Tibial artery (tissue), 4 donors: ENCODE data around the gene PTPRN2.

Experiments used
- DNase-seq, 2 donors: peaks; one replicate each; pipeline ENCODE4 v3.0.0-alpha.2; 2019
- H3K27ac ChIP-seq, 2 donors: fragments of 200-600 bp; sonication (generic) in 1 of 2; 1 replicate in 1 of 2; 2 replicates in 1 of 2; pipeline ENCODE4 v1.5.1; 2018 to 2019; ENCODE audit warnings: mild to moderate bottlenecking in 1 of 2
- H3K27me3 ChIP-seq, 2 donors: fragments of 200-600 bp; sonication (generic) in 1 of 2; one replicate each; pipeline versions ENCODE4 v1.5.1 to v1.6.0; 2016 to 2019
- H3K36me3 ChIP-seq, 3 donors: fragments of 200-600 bp; sonication (generic) in 2 of 3; one replicate each; pipeline ENCODE4 v1.5.1; 2016 to 2019; ENCODE audit warnings: mild to moderate bottlenecking in 2 of 3
- H3K4me1 ChIP-seq, 4 donors: fragments of 200-600 bp; sonication (generic) in 2 of 4; 1 replicate in 3 of 4; 2 replicates in 1 of 4; pipeline ENCODE4 v1.5.1; 2016 to 2019
- H3K4me3 ChIP-seq, 2 donors: fragments of 200-600 bp; sonication (generic) in 1 of 2; 1 replicate in 1 of 2; 2 replicates in 1 of 2; pipeline ENCODE4 v1.5.1; 2018 to 2019; ENCODE audit warnings: mild to moderate bottlenecking in 2 of 2
- H3K9me3 ChIP-seq, 3 donors: fragments of 200-600 bp; sonication (generic) in 1 of 3; one replicate each; pipeline ENCODE4 v1.5.1; 2016 to 2019
- CTCF ChIP-seq, 2 experiments: fragments of 200-600 bp in 1 of 2; fragments of 450-650 bp in 1 of 2; IDR thresholded peaks; one replicate each; pipeline ENCODE4 v1.5.1; 2017 to 2019; ENCODE audit warnings: antibody characterized with exemption in 2 of 2, mild to moderate bottlenecking in 1 of 2, moderate library complexity in 1 of 2
- intact Hi-C: fragments of 100-400 bp; cut with DNase I; formaldehyde crosslinking; loops from one replicate; pipeline ENCODE4 v1.15.0; 2023; ENCODE audit warnings: low total_unique reads

PTPRN2 gene

GRCh38 chr7:157789942-157790341 lies 797.7 kb downstream of the PTPRN2 start:
- no peaks in the 10 kb centered on the region for H3K4me1 ChIP-seq
- no peak for TF ChIP-seq CTCF (IDR thresholded peaks at IDR 0.05)
- intact Hi-C loops: no loop called here

DNA sequence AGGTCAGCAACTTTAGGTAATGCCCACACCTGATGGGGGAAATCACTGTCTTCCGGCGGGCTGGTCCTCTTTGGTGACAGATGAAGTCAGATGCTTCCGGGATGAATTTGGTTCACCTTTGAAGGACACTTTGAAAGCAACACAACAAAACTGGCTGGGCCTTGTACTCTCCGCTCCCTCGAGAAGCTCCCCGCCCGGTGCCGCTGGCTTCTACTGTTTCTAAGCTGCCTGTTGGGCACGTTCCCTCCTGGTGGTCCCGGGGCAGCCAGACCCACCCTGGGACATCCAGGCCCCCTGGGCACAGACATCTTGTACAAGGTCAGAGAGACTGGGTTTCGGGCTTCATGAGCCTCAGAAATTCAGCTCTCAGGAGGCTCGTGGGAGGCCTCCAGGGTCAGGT lies 798.5 kb downstream of the PTPRN2 start:
- H3K36me3 ChIP-seq: no peaks in the 10 kb centered on the region
- intact Hi-C loops: no loop called here
- no peak for DNase-seq
- H3K27ac ChIP-seq: no peak overlapping the region
- H3K4me3 ChIP-seq: no peak overlapping the region
- TF ChIP-seq CTCF (IDR thresholded peaks at IDR 0.05): no peak
- H3K4me1 ChIP-seq: no peaks in the 10 kb centered on the region
- peaks cover 0 to 7% of the 10 kb centered on the region in 2 donors for H3K27me3 ChIP-seq
- peaks cover 0 to 8% (median 0%) of the 10 kb centered on the region in 3 donors for H3K9me3 ChIP-seq

More at GRCh38 chr7:157789942-157790341, 797.7 kb downstream of the PTPRN2 start:
- DNase-seq: no peak
- H3K27me3 ChIP-seq: peaks cover 0 to 10% of the 10 kb centered on the region in 2 donors
- no peaks in the 10 kb centered on the region for H3K36me3 ChIP-seq
- no peak overlapping the region for H3K4me3 ChIP-seq
- H3K9me3 ChIP-seq: peaks cover 0 to 6% (median 0%) of the 10 kb centered on the region in 3 donors
- H3K27ac ChIP-seq: no peak overlapping the region

DNA sequence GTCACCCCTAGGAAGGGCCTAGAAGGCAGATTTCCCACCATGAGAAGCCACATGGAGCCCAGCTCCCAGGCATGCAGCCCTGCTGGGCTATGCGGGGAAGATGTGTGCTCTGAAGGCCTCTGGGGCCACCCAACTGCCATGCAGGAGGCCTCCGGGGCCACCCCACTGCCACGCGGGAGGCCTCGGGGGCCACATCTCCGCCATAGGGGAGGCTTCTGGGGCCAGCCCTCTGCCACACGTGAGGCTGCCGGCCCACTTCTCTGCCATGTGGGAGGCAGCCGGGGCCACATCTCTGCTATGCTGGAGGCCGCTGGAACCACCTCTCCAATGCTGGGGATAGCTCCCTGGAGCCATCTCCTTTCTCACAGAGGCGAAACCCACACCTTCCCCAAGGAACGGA lies 799.0 kb downstream of the PTPRN2 start:
- H3K9me3 ChIP-seq: peaks cover 0 to 8% (median 0%) of the 10 kb centered on the region in 3 donors
- intact Hi-C loops: no loop called here
- no peak overlapping the region for H3K4me3 ChIP-seq
- H3K4me1 ChIP-seq: no peaks in the 10 kb centered on the region
- no peak for DNase-seq
- no peak for TF ChIP-seq CTCF (IDR thresholded peaks at IDR 0.05)
- no peaks in the 10 kb centered on the region for H3K36me3 ChIP-seq
- H3K27me3 ChIP-seq: peaks cover 0 to 4% of the 10 kb centered on the region in 2 donors
- no peak overlapping the region for H3K27ac ChIP-seq

DNA sequence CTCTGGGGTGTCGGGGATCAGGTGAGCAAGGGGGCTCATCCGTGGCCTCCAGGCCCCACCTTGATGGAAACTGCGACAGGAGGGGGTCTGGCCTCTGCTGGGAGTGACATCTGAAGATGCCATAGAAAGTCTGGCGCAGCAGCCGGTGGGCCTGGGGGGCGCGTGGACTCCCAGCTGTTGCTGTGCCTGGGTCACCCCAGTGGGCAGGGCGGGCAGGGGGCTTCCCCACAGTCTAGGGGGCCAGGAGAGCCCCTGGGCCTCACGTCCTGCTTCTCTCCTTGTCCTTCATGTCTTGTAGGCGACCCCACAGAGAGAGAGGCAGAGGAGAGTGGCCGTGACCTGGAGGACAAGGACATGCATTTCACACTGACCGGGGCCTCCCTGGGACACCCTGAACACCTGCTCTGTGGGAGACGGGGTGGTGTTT lies 800.3 kb downstream of the PTPRN2 start:
- no peaks in the 10 kb centered on the region for H3K4me1 ChIP-seq
- H3K27me3 ChIP-seq: peaks cover 0 to 1% of the 10 kb centered on the region in 2 donors
- H3K36me3 ChIP-seq: no peaks in the 10 kb centered on the region
- TF ChIP-seq CTCF (IDR thresholded peaks at IDR 0.05): no peak
- peaks cover 0 to 8% (median 0%) of the 10 kb centered on the region in 3 donors for H3K9me3 ChIP-seq
- no peak overlapping the region for H3K4me3 ChIP-seq
- no peak overlapping the region for H3K27ac ChIP-seq
- intact Hi-C loops: no loop called here
- no peak for DNase-seq

- H3K4me1 ChIP-seq: no peaks in the 10 kb centered on the region
- no peak overlapping the region for H3K27ac ChIP-seq
- H3K9me3 ChIP-seq: peaks cover 0 to 8% (median 0%) of the 10 kb centered on the region in 3 donors
- TF ChIP-seq CTCF (IDR thresholded peaks at IDR 0.05): no peak
- no peak overlapping the region for H3K4me3 ChIP-seq
- no peaks in the 10 kb centered on the region for H3K36me3 ChIP-seq
- H3K27me3 ChIP-seq: peaks cover 0 to 8% of the 10 kb centered on the region in 2 donors
- DNase-seq: no peak
- intact Hi-C loops: no loop called here
These were observed 801.0 kb downstream of the PTPRN2 start for GRCh38 chr7:157786375-157787274.
